HFFc6 (cell line): Measurements from ENCODE around the gene NDRG3. TPM values are rescaled to one million over a fixed set of nuclear protein-coding genes. Genes with fewer than 3 reads are reported as not detected.
"Not testable (repeated sequence)": the region's sequence is repeated elsewhere in the genome, so short reads cannot be mapped to it uniquely, and the experiment has no call there.

Experiments
- DNase-seq: peaks from one replicate; pipeline ENCODE4 v3.0.0-alpha.2; 2018
- H3K27ac Mint-ChIP-seq: 2 replicates; pipeline ENCODE4 v1.8.0; 2020; ENCODE audit warnings: mild to moderate bottlenecking, mixed read lengths
- H3K27me3 Mint-ChIP-seq: 2 replicates; pipeline ENCODE4 v1.8.0; 2021; ENCODE audit warnings: mild to moderate bottlenecking, moderate library complexity, mixed read lengths; ENCODE audit not compliant: insufficient read depth
- H3K36me3 Mint-ChIP-seq: 2 replicates; pipeline ENCODE4 v1.8.0; 2021; ENCODE audit warnings: low read depth, mixed read lengths
- H3K4me1 Mint-ChIP-seq: 2 replicates; pipeline ENCODE4 v1.8.0; 2020; ENCODE audit warnings: low read depth, mixed read lengths
- H3K4me3 Mint-ChIP-seq: 2 replicates; pipeline ENCODE4 v1.8.0; 2020; ENCODE audit warnings: mild to moderate bottlenecking, moderate library complexity, mixed read lengths
- H3K9me3 Mint-ChIP-seq: 2 replicates; pipeline ENCODE4 v1.8.0; 2020; ENCODE audit warnings: mild to moderate bottlenecking, mixed read lengths
- CTCF ChIP-seq: fragments of 200-600 bp; sonication (generic); IDR thresholded peaks from 2 replicates; pipeline ENCODE4 v1.5.0; 2021; ENCODE audit warnings: antibody characterized with exemption, mild to moderate bottlenecking
- total RNA-seq, 6 experiments: library from RNA; stranded (reverse); fragmentation: NEBNext Ultra II Directional; extraction: Animal tissue kit (Norgen Biotek cat#: 25700); gene quantifications; 2 replicates in 1 of 6; 3 replicates in 5 of 6; pipeline ENCODE4 v1.2.3, GENCODE V29; 2021

The NDRG3 gene
- total RNA-seq, 6 experiments from 2014 or later = 32.8 to 42.3 (median 37.2) TPM

- Mint-ChIP-seq H3K27me3 (no peaks in the 10 kb centered on the region), H3K36me3 (no peaks in the 10 kb centered on the region), H3K27ac (no peak overlapping the region), H3K4me1 (no peaks in the 10 kb centered on the region), H3K4me3 (no peak overlapping the region), H3K9me3 (no peaks in the 10 kb centered on the region)
- no peak for TF ChIP-seq CTCF
- DNase-seq = no peak
Measured at GRCh38 chr20:36623444-36623843, 122.4 kb downstream of the NDRG3 start.

- H3K4me1 Mint-ChIP-seq = no peaks in the 10 kb centered on the region
- no peaks in the 10 kb centered on the region for H3K27me3 Mint-ChIP-seq
- H3K9me3 Mint-ChIP-seq = no peaks in the 10 kb centered on the region
- no peak overlapping the region for H3K27ac Mint-ChIP-seq
- no peak for TF ChIP-seq CTCF
- H3K4me3 Mint-ChIP-seq = no peak overlapping the region
- H3K36me3 Mint-ChIP-seq = no peaks in the 10 kb centered on the region
- no peak for DNase-seq
Measured at GRCh38 chr20:36620917-36621316, 125.0 kb downstream of the NDRG3 start.

GRCh38 chr20:36614781-36615557 lies 130.9 kb downstream of the NDRG3 start:
- H3K4me1 Mint-ChIP-seq = no peaks in the 10 kb centered on the region
- no peaks in the 10 kb centered on the region for H3K9me3 Mint-ChIP-seq
- no peak overlapping the region for H3K27ac Mint-ChIP-seq
- no peak overlapping the region for H3K4me3 Mint-ChIP-seq
- no peak for DNase-seq
- no peak for TF ChIP-seq CTCF
- H3K36me3 Mint-ChIP-seq = no peaks in the 10 kb centered on the region
- H3K27me3 Mint-ChIP-seq = no peaks in the 10 kb centered on the region; the same call in 1 of the 2 replicates

- Mint-ChIP-seq H3K27me3 (no peaks in the 10 kb centered on the region; the same call in 1 of the 2 replicates), H3K4me1 (no peaks in the 10 kb centered on the region), H3K9me3 (no peaks in the 10 kb centered on the region), H3K27ac (no peak overlapping the region), H3K36me3 (no peaks in the 10 kb centered on the region), H3K4me3 (no peak overlapping the region)
- no peak for DNase-seq
- no peak for TF ChIP-seq CTCF
Measured at GRCh38 chr20:36613974-36614373, 131.9 kb downstream of the NDRG3 start.

- Mint-ChIP-seq H3K4me1 (peaks cover 14% of the 10 kb centered on the region), H3K9me3 (no peaks in the 10 kb centered on the region), H3K4me3 (no peak overlapping the region), H3K36me3 (no peaks in the 10 kb centered on the region; the same call in 1 of the 2 replicates), H3K27ac (no peak overlapping the region), H3K27me3 (no peaks in the 10 kb centered on the region; the same call in 1 of the 2 replicates)
- DNase-seq = no peak
- no peak for TF ChIP-seq CTCF
Measured at GRCh38 chr20:36611625-36612024, 134.3 kb downstream of the NDRG3 start.

GRCh38 chr20:36608388-36608728 lies 137.5 kb downstream of the NDRG3 start:
- H3K4me1 Mint-ChIP-seq = peaks cover 20% of the 10 kb centered on the region
- H3K9me3 Mint-ChIP-seq, DNase-seq, H3K27me3 Mint-ChIP-seq, H3K4me3 Mint-ChIP-seq, H3K36me3 Mint-ChIP-seq: not testable (repeated sequence)
- H3K27ac Mint-ChIP-seq = peak overlapping the region; percentile 42; the same call in 1 of the 2 replicates
